Measurements from ENCODE around the gene ABHD17A. TPM values are rescaled to one million over a fixed set of nuclear protein-coding genes. Genes with fewer than 3 reads are reported as not detected.
A peak's percentile ranks its signal among the peaks of the same experiment; 100 is the strongest.

Gene ABHD17A
- total and polyA plus RNA-seq, 2 of the 8 experiments (the other 6 are each of a cell fraction or from before 2014, with no cell fraction given) = 41.2 to 87.4 TPM

GRCh38 chr19:1907563-1908363 is 22.5 kb upstream of the ABHD17A start:
- WGBS, 2 experiments (ENCODE audit: extremely low coverage in 1 of 2, insufficient coverage in 1 of 2, insufficient read length in 1 of 2, insufficient replicate concordance in 2 of 2, low coverage in 1 of 2, low lambda C conversion rate in 2 of 2, missing lambda C conversion rate in 1 of 2) = 92% methylated on average over 36 of the region's 43 CpGs; no CpG with 5 or more reads in 1 of the 2 experiments
- Histone ChIP-seq H4K20me1 (replicated peaks in 1 of 2; ENCODE audit: control insufficient read depth in 1 of 2, insufficient read depth in 2 of 2, low read length in 2 of 2) (peaks cover 9 to 24% of the 10 kb centered on the region in 2 experiments), H3K4me3 (ENCODE audit: extremely low read depth in 1 of 4, insufficient read depth in 2 of 4, low read depth in 3 of 4, low read length in 4 of 4) (no peak overlapping the region)
- TF ChIP-seq ATF2 (IDR thresholded peaks at IDR 0.05; ENCODE audit: low read length) = no peak
- TF ChIP-seq, protein P1, sequence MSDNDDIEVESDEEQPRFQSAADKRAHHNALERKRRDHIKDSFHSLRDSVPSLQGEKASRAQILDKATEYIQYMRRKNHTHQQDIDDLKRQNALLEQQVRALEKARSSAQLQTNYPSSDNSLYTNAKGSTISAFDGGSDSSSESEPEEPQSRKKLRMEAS (IDR thresholded peaks at IDR 0.05) = no peak
- no peak for TF ChIP-seq CTCF (IDR thresholded peaks at IDR 0.05; ENCODE audit: control extremely low read depth in 1 of 3, insufficient read depth in 1 of 3, low read depth in 1 of 3, low read length in 3 of 3)
- TF ChIP-seq SIRT6 (IDR thresholded peaks at IDR 0.05; ENCODE audit: low read length) = no peak
- no peak for TF ChIP-seq CBX8 (IDR thresholded peaks at IDR 0.05; ENCODE audit: borderline replicate concordance, low read depth, low read length)
- no peak for TF ChIP-seq KDM4A (IDR thresholded peaks at IDR 0.05; ENCODE audit: low read depth, low read length, severe bottlenecking)

More at GRCh38 chr19:1907563-1908363, 22.5 kb upstream of the ABHD17A start:
- Histone ChIP-seq H2BK12ac (ENCODE audit: low read depth, low read length) (no peak overlapping the region), H3K56ac (replicated peaks; ENCODE audit: insufficient read length, low read depth, low read length) (no peak overlapping the region), H3K4ac (replicated peaks; ENCODE audit: insufficient read length, low read depth, low read length) (peak overlapping the region; percentile 53), H3K36me3 (ENCODE audit: control insufficient read depth in 2 of 4, insufficient read depth in 4 of 4, low read length in 3 of 4) (peaks cover 0 to 11% (median 3%) of the 10 kb centered on the region in 4 experiments; a peak in 3 of 8 replicates), H3K18ac (ENCODE audit: extremely low read depth, low read length) (no peak overlapping the region), H2BK15ac (ENCODE audit: low read length) (no peak overlapping the region), H3K23ac (ENCODE audit: insufficient read length) (no peak overlapping the region), H2BK120ac (replicated peaks; ENCODE audit: low read depth, low read length) (no peak overlapping the region), H3K9ac (replicated peaks in 1 of 4; ENCODE audit: extremely low read depth in 1 of 4, low read depth in 3 of 4, low read length in 3 of 4) (no peak overlapping the region), H3K9me3 (ENCODE audit: insufficient read depth in 2 of 2, low read depth in 1 of 2, low read length in 1 of 2) (no peaks in the 10 kb centered on the region), H3K27me3 (replicated peaks in 1 of 4; ENCODE audit: control insufficient read depth in 3 of 4, extremely low read depth in 1 of 4, insufficient read depth in 3 of 4, low read length in 3 of 4) (no peaks in the 10 kb centered on the region), H4K91ac (replicated peaks; ENCODE audit: insufficient read length, low read length) (no peak overlapping the region), H3K4me2 (ENCODE audit: insufficient read depth in 1 of 2, low read depth in 2 of 2, low read length in 2 of 2) (no peak overlapping the region), H2BK20ac (ENCODE audit: low read length) (no peak overlapping the region), H2AK5ac (ENCODE audit: low read depth, low read length) (no peak overlapping the region; the same call in 1 of the 2 replicates), H3K79me2 (ENCODE audit: control insufficient read depth in 1 of 2, insufficient read depth in 2 of 2, low read length in 2 of 2) (peaks cover 12 to 65% of the 10 kb centered on the region in 2 experiments; a peak in 3 of 4 replicates), H3K79me1 (ENCODE audit: low read depth, low read length) (peaks cover 18% of the 10 kb centered on the region), H2AFZ (ENCODE audit: low read length) (no peak overlapping the region), H4K8ac (ENCODE audit: extremely low read depth, insufficient read depth, low read length) (peak overlapping the region; percentile 86; the same call in 1 of the 2 replicates), H3K14ac (ENCODE audit: insufficient read length) (no peak overlapping the region), H3K27ac (ENCODE audit: low read depth, low read length) (no peak overlapping the region), H3K4me1 (replicated peaks in 1 of 4; ENCODE audit: control insufficient read depth in 3 of 4, insufficient read depth in 4 of 4, low read length in 3 of 4) (peaks cover 0 to 9% (median 8%) of the 10 kb centered on the region in 4 experiments; a peak in 5 of 7 replicates), H3K23me2 (ENCODE audit: low read depth, low read length) (peaks cover 3% of the 10 kb centered on the region), H2BK5ac (ENCODE audit: low read depth, low read length) (no peak overlapping the region), H4K5ac (ENCODE audit: insufficient read length, low read depth, low read length) (no peak overlapping the region)
- DNase-seq (ENCODE audit: low read depth in 1 of 2, low spot score in 2 of 2) (no peak), FAIRE-seq (no peak)
- ChIA-PET POLR2A (ENCODE audit: partially characterized antibody) (interaction anchor here (1.2 to 2.0 kb wide), 4 partner anchors 9 to 36 kb away, joined by 3 to 8 read pairs (median 6); no protein-coding TSS in a partner anchor), CTCF (ENCODE audit: partially characterized antibody) (interaction anchor here (2.5 kb wide), 1 partner anchor 10 kb away, joined by 8 read pairs; no protein-coding TSS in a partner anchor)
